GM21529 (cell line): ENCODE results near the gene PYCARD.
"Not testable (repeated sequence)": the region's sequence is repeated elsewhere in the genome, so short reads cannot be mapped to it uniquely, and the experiment has no call there.

Source experiments
- ATAC-seq: cut with Tn5 transposase; IDR thresholded peaks from one replicate; pipeline ENCODE4 v1.9.1; 2021; ENCODE audit not compliant: unreplicated experiment

PYCARD gene

DNA sequence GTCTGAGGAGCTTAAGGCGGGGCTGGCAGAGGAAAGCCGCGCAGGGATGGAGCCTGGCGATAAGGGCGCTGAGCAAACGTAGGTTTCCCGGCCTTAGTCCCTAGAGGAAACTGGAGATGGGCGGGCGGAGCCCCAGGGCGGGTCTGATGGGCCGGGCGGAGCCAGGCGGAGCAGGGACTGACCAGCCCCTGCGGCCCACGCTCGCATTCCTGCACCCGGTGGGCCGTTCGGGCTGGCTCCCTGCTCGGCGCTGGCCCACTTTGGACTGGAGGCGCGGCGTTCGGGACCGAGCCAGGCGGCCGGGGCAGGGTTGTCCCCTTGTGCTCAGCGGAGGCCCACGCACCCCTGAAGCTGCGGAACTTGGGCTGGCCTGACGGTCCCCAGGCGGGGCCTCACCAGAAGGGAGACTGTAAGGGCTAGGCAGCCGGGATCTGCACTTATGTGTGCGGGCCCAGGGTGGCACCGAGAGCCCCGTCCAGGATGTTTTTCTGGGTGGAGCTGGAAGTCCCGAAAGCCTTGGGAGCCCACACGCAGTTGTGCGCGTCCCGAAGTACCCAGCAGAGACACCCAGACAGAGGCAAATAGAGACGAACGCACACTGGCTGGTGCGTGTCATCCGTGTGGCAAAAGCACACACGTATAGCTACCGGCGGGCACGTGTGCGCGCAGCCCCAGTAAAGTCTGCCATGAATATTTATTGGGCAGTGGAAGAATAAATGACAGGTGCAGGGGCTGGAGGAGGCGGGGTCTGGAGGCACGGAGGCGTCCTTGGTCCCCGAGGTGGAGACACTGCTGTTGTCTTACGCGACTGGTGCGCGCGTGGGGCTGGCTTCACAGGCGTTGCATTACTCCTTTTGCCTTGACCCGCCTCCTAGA is 13.0 kb upstream of the PYCARD start:
- no peak for ATAC-seq

DNA sequence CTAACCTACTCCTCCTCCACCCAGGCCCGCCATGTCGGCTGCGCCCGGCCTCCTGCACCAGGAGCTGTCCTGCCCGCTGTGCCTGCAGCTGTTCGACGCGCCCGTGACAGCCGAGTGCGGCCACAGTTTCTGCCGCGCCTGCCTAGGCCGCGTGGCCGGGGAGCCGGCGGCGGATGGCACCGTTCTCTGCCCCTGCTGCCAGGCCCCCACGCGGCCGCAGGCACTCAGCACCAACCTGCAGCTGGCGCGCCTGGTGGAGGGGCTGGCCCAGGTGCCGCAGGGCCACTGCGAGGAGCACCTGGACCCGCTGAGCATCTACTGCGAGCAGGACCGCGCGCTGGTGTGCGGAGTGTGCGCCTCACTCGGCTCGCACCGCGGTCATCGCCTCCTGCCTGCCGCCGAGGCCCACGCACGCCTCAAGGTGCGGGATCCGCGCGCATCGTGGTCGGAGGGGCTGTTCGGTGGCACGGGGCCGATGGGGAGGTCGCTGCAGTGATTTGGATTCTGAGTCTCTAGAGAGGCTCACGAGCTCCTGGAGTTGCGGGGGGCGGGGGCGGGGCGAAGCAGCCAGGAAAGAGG is 12.2 kb upstream of the PYCARD start:
- ATAC-seq: no peak

GRCh38 chr16:31213877-31214707 is 11.5 kb upstream of the PYCARD start, which contains the start of gene TRIM72:
TSS of gene TRIM72 (plus strand) at chr16:31214119. CDS start at chr16:31214739, 620 bp downstream.
- no peak for ATAC-seq

DNA sequence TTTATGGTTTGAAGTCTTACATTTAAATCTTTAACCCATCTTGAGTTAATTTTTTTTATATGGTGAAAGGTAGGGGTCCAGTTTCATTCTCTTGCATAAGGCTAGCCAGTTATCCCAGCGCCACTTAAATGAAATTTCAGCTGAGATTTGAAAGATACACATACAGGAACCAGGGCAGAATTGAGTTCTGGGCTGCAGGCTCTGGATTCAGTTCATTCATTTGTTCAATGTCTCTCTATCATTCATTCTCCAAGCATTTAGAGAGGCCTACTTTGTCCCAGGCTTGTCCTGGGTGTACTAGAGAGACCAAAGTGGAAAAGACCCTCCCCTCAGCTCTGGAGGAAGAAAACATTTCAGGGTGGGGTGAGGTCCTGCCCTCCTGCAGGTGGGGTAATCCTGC is 10.8 kb upstream of the PYCARD start:
- no peak for ATAC-seq

DNA sequence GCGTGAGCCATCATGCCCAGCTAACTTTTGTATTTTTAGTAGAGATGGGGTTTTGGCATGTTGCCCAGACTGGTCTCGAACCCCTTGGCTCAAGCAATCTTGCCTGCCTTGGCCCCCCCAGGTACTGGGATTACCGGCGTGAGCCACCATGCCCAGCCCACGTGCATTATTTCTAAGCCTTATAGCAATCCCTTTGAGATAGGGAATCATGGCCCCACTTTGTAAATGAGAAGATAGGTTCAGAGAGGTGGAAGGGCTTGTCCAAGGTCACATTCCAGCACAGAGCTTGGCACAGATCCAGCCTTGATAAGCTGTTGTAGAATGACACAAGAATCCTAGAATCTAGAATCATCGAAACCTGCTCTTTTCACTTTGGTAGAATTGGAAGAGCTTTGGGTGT is 4.2 kb upstream of the PYCARD start:
- ATAC-seq: no peak

DNA sequence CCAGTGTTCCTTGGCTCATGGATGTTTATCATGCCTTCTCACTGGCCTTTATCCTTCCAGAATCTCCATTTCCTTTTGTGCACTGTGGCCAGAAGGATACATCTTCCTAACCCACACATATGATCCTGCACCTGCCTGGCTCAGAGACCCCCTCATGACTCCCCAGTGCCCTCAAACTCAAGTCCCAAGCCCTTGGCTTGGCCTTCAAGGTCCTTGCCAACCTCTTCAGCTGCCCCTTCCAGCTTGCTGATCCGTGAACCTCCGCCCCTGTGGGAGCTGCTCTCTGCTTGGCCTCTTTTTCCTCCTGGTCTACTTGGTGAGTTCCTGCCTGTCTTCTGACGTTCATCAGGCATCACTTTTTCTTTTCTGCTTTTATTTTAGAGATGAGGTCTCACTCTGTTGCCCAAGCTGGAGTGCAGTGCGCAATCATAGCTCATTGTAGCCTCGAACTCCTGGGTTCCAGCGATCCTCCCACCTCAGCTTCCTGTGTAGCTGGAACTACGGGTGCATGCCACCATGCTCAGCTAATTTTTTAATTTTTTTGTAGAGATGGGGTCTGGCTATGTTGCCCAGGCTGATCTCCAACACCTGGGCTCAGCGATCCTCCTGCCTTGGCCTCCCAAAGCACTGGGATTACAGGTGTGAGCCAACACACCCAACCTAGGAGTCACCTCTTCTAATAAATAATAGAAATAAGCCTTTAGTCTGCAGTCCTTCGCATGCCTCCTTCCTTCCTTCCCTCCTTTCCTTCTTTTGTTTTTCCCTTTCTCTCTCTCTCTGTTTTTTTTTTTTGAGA is 2.5 kb upstream of the PYCARD start:
- no peak for ATAC-seq

DNA sequence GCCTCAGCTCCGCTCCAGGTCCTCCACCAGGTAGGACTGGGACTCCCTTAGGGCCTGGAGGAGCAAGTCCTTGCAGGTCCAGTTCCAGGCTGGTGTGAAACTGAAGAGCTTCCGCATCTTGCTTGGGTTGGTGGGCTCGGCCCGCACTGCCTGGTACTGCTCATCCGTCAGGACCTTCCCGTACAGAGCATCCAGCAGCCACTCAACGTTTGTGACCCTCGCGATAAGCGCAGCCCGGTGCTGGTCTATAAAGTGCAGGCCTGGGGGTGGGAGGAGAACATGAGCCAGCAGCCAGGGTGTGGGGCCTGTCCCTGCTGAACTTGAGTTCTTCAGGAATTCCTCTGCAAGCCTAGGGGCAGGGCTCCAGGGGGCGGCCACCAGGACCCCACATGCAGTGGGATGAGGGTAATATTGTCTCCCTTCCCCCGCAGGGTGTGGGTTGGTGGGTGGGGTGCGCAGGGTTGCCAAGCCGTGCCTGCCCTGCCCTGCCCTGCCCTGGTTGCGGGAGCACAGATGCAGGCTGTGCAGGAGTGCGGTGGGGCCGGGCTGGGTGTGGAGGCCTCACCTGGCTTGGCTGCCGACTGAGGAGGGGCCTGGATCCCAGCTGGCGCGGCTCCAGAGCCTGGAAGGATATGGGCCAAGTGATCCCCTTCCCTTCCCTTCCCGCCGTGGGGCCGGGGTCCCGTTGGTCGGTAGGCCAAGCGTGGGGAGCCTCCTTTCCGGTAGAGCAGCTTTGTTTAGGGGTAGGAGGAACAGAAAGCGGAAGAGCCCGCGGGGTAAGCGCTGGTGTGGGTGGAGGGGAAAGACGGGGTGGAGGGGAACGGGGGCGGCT is 762 bp downstream of the PYCARD start:
- ATAC-seq: peak; percentile 58

- no peak for ATAC-seq
Measured at GRCh38 chr16:31200821-31201568, 1.6 kb downstream of the PYCARD start.

DNA sequence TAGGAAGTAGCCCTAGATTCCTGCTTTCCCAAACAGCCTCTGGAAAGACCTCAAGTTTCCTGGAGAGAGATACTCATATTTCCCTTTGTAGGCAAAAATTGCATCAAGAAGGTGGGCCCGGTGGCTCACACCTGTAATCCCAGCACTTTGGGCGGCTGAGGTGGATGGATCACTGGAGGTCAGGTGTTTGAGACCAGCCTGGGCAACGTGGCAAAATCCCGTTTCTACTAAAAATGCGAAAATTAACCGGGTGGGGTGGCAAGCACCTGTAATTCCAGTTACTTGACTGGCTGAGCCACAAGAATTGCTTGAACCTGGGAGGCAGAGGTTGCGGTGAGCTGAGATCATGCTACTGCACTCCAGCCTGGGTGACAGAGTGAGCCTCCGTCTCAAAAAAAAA is 2.4 kb downstream of the PYCARD start:
- ATAC-seq: not testable (repeated sequence)

DNA sequence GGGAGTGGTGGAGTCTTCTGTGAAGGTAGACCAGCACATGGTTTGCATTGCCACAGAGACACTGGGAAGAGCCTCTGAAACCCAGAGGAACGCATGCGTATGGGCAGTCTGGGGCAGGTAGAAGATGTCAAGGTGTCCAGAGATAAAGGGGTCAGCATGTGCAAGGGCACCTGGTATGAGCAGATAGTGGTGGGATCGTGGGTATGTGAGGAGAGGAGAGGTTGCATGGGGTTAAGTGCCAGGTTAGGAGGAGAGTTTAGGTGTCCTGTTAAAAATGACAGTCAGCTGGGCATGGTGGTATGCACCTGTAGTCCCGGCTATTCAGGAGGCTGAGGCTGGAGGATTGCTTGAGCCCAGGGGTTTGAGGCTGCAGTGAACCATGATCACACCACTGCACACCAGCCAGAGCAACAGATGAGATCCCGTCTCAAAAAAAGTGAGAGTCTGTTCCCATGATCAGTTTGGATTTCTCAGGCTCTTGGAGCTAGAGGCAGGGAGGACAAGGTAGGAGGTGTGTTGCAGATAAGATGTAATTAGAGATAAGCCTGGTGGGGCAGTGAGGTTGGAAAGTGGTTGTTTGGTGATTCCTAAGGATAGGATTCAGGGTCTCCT is 3.0 kb downstream of the PYCARD start:
- ATAC-seq: no peak

GRCh38 chr16:31198207-31198882 is 4.2 kb downstream of the PYCARD start:
- no peak for ATAC-seq

GRCh38 chr16:31196324-31197088 is 6.1 kb downstream of the PYCARD start:
- no peak for ATAC-seq

DNA sequence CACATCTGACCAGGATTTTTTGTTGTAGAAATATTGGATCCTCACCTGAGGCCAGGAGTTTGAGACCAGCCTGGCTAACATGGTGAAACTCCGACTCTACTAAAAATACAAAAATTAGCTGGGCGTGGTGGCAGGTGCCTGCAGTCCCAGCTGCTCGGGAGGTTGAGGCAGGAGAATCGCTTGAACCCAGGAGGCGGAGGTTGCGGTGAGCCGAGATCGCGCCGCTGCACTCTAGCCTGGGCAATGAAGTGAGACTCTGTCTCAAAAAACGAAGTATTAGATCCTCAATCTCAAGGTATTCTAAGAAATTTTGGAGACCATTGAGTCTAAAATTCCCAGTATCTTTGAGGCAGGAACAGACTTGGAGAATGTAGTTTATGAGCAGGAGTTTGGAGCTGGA is 6.7 kb downstream of the PYCARD start:
- ATAC-seq: not testable (repeated sequence)

DNA sequence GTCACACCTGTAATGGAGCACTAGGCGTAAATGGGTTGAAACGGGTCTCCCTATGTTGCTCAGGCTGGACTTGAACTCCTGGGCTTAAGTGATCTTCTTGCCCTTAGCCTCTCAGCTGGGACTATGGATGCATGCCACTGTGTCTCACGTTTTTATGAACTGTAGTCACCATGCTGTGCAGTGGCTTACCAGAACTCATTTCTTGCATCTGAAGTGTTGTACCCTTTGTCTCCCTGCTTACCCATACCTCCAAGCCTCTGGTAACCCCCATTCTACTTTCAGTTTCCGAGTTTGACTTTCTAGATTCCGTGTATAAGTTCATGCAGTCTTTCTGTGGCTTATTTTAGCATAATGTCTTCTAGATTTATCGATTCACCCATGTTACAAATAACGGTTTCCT is 7.7 kb downstream of the PYCARD start:
- no peak for ATAC-seq

- no peak for ATAC-seq
Measured at GRCh38 chr16:31193874-31194273, 8.7 kb downstream of the PYCARD start.

DNA sequence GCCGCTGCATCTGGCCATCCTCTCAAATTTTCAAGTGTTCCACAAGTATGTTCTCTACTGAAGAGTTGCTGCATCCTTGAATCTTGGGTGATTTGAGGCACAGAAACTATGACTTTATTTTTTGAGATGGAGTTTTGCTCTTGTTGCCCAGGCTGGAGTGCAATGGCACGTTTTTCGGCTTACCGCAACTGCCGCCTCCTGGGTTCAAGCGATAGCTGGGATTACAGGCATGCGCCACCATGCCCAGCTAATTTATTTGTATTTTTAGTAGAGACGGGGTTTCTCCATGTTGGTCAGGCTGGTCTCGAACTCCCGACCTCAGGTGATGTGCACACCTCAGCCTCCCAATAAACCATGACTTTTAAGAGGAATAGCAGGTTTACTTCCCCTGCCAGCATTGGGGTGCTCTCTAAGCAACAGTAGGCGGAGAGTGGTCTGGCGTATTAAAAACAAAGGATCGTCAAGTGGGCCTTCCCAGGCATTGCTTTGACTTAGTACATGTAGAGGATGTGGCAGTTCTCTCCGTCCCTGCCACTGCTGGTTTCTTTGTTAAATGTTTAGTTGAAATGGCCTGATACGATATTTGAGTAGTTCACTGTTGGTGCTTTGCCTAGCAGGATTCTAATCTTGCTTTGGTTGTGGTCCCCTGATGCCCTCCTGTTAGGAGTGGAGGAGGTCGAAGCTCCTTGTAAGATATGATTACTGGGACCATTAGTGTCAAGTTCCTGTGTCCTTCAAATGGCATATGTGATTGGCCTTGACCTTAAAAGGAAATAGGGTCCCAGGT is 9.5 kb downstream of the PYCARD start:
- no peak for ATAC-seq
